ENCODE measurements around the gene GAPDHS. TPM values are rescaled to one million over a fixed set of nuclear protein-coding genes. Genes with fewer than 3 reads are reported as not detected.
A peak's percentile ranks its signal among the peaks of the same experiment; 100 is the strongest.

GAPDHS gene
- total and polyA plus RNA-seq, 11 donors, result not detected

- ATAC-seq (no peak), DNase-seq (no peak)
- no peak overlapping the region for H3K27ac ChIP-seq
- WGBS, 4 donors, result 57 to 70% (median 64%) methylated on average over 2 of the region's 2 CpGs
- H3K4me3 ChIP-seq, result no peak overlapping the region
- TF ChIP-seq CTCF (IDR thresholded peaks at IDR 0.05), result no peak
- TF ChIP-seq POLR2A (IDR thresholded peaks at IDR 0.05), result no peak
- H3K36me3 ChIP-seq, result no peaks in the 10 kb centered on the region
- intact Hi-C loops (cut with DNase I), result no loop called here
- peaks cover 11 to 65% (median 23%) of the 10 kb centered on the region in 9 donors for H3K27me3 ChIP-seq
- no peaks in the 10 kb centered on the region for H3K9me3 ChIP-seq
- H3K4me1 ChIP-seq, result peaks cover 0 to 8% (median 4%) of the 10 kb centered on the region in 12 donors
These were observed 29.5 kb downstream of the GAPDHS start for GRCh38 chr19:35562776-35563175.

GRCh38 chr19:35563207-35563829 lies 30.1 kb downstream of the GAPDHS start, which contains the start of gene ATP4A:
Gene ATP4A, minus strand, starts transcription at chr19:35563658. Its CDS starts 29 bp downstream, at chr19:35563629.
- Histone ChIP-seq H3K4me1 (peaks cover 0 to 3% (median 1%) of the 10 kb centered on the region in 12 donors), H3K36me3 (no peaks in the 10 kb centered on the region), H3K4me3 (no peak within 1 kb of the TSS), H3K9me3 (no peaks in the 10 kb centered on the region), H3K27ac (no peak within 1 kb of the TSS), H3K27me3 (peaks cover 6 to 59% (median 20%) of the 10 kb centered on the region in 9 donors)
- DNase-seq (no peak), ATAC-seq (no peak)
- WGBS, 4 donors, result 63 to 68% (median 64%) methylated on average over 10 to 15 of the region's 15 CpGs
- no peak for TF ChIP-seq POLR2A (IDR thresholded peaks at IDR 0.05)
- TF ChIP-seq CTCF (IDR thresholded peaks at IDR 0.05), result no peak
- intact Hi-C loops (cut with DNase I), result no loop called here

- Histone ChIP-seq H3K36me3 (no peaks in the 10 kb centered on the region), H3K27ac (no peak overlapping the region), H3K4me1 (no peaks in the 10 kb centered on the region), H3K27me3 (peaks cover 0 to 40% (median 4%) of the 10 kb centered on the region in 9 donors), H3K9me3 (no peaks in the 10 kb centered on the region), H3K4me3 (no peak overlapping the region)
- TF ChIP-seq POLR2A (IDR thresholded peaks at IDR 0.05), result no peak
- no peak for TF ChIP-seq CTCF (IDR thresholded peaks at IDR 0.05)
- 79 to 87% (median 81%) methylated on average over 9 to 12 of the region's 12 CpGs for WGBS, 4 donors
- DNase-seq (no peak), ATAC-seq (peak in 1 of 4 donors; percentile 18)
- intact Hi-C loops (cut with DNase I), result no loop called here
These were observed 32.0 kb downstream of the GAPDHS start for GRCh38 chr19:35565016-35565856.

DNA sequence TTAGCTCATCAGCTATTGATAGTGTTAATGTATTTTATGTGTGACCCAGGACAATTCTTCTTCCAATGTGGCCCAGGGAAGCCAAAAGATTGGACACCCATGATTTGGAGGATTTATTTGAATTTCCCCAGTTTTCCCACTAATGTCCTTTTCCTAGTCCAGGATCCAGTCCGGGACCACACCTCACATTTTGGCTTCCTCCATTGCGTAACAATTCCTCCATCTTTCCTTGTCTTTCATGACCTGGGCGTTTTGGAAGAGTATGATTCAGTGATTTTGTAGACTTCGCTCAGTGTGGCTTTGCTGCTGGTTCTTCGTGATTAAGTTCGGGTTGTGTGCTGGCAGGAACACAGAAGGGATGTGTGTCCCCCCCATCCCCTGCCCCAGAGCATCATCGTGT lies 33.5 kb downstream of the GAPDHS start:
- no peak overlapping the region for H3K4me3 ChIP-seq
- H3K36me3 ChIP-seq, result no peaks in the 10 kb centered on the region
- TF ChIP-seq CTCF (IDR thresholded peaks at IDR 0.05), result no peak
- no peak for TF ChIP-seq POLR2A (IDR thresholded peaks at IDR 0.05)
- H3K4me1 ChIP-seq, result no peaks in the 10 kb centered on the region
- intact Hi-C loops (cut with DNase I), result no loop called here
- no peak overlapping the region for H3K27ac ChIP-seq
- no peaks in the 10 kb centered on the region for H3K9me3 ChIP-seq
- peaks cover 0 to 26% (median 3%) of the 10 kb centered on the region in 9 donors for H3K27me3 ChIP-seq
- WGBS, 4 donors, result 76 to 85% (median 83%) methylated on average over 7 of the region's 7 CpGs
- ATAC-seq (no peak), DNase-seq (no peak)
